GM12892 (cell line): ENCODE data around the gene STKLD1.
"Not testable (repeated sequence)": the region's sequence is repeated elsewhere in the genome, so short reads cannot be mapped to it uniquely, and the experiment has no call there.

Experiments used
- POLR2A ChIP-seq: IDR thresholded peaks from 2 replicates; pipeline ENCODE4 v1.6.1; 2011; ENCODE audit warnings: low read depth, low read length, control low read depth
- POLR2AphosphoS5 ChIP-seq: IDR thresholded peaks from 2 replicates; pipeline ENCODE4 v1.6.1; 2011; ENCODE audit warnings: low read depth, low read length, control low read depth
- TAF1 ChIP-seq: IDR thresholded peaks from 2 replicates; pipeline ENCODE4 v1.6.1; 2011; ENCODE audit warnings: low read depth, mild to moderate bottlenecking, control low read depth, low read length, borderline replicate concordance

GRCh38 chr9:133334888-133335287 is 41.3 kb upstream of the STKLD1 start:
- TF ChIP-seq POLR2A, TAF1, POLR2AphosphoS5: not testable (repeated sequence)
